Neutrophil (primary cell): ENCODE data around the gene STUB1.

Experiments used
- H3K27ac ChIP-seq: fragments of 200-600 bp; sonication (generic); 2 replicates; pipeline ENCODE4 v1.5.1; 2016; ENCODE audit warnings: mild to moderate bottlenecking, moderate library complexity
- H3K27me3 ChIP-seq: fragments of 200-600 bp; sonication (generic); 2 replicates; pipeline ENCODE4 v1.6.0; 2016; ENCODE audit warnings: mild to moderate bottlenecking
- H3K36me3 ChIP-seq: fragments of 200-600 bp; sonication (generic); 2 replicates; pipeline ENCODE4 v1.5.1; 2017
- H3K4me1 ChIP-seq, 2 experiments: fragments of 200-600 bp in 1 of 2; sonication (generic) in 1 of 2; 1 replicate in 1 of 2; 2 replicates in 1 of 2; pipeline versions ENCODE4 v1.5.1 to v1.6.1; 2013 to 2016; ENCODE audit warnings: low read depth in 1 of 2, low read length in 1 of 2, mild to moderate bottlenecking in 1 of 2, moderate library complexity in 1 of 2; ENCODE audit not compliant: control insufficient read depth in 1 of 2, insufficient read depth in 1 of 2
- H3K4me3 ChIP-seq, 2 experiments: fragments of 200-600 bp in 1 of 2; sonication (generic) in 1 of 2; 1 replicate in 1 of 2; 2 replicates in 1 of 2; pipeline ENCODE4 v1.5.1; 2013 to 2016; ENCODE audit warnings: low read depth in 1 of 2, low read length in 1 of 2, mild to moderate bottlenecking in 1 of 2, moderate library complexity in 1 of 2
- H3K9me3 ChIP-seq: fragments of 200-600 bp; sonication (generic); 2 replicates; pipeline ENCODE4 v1.5.1; 2016
- CTCF ChIP-seq: fragments of 200-600 bp; sonication (generic); IDR thresholded peaks from 2 replicates; pipeline ENCODE4 v1.5.1; 2016; ENCODE audit warnings: antibody characterized with exemption

The STUB1 gene

GRCh38 chr16:674214-674881, 5.9 kb upstream of the STUB1 start:
- Histone ChIP-seq H3K27ac (no peak overlapping the region), H3K4me3 (no peak overlapping the region), H3K27me3 (peaks cover 44% of the 10 kb centered on the region), H3K9me3 (no peaks in the 10 kb centered on the region), H3K4me1 (peaks cover 11 to 35% of the 10 kb centered on the region in 2 experiments), H3K36me3 (peaks cover 54% of the 10 kb centered on the region)
- no peak for TF ChIP-seq CTCF

- Histone ChIP-seq H3K4me3 (no peak within 1 kb of the TSS), H3K27me3 (peaks cover 44% of the 10 kb centered on the region), H3K4me1 (peaks cover 11 to 41% of the 10 kb centered on the region in 2 experiments), H3K36me3 (peaks cover 45% of the 10 kb centered on the region), H3K9me3 (no peaks in the 10 kb centered on the region), H3K27ac (no peak within 1 kb of the TSS)
- TF ChIP-seq CTCF = no peak
Observed at GRCh38 chr16:674968-675883, 5.0 kb upstream of the STUB1 start, which contains the start of gene RHBDL1. TSS of gene RHBDL1 (plus strand) at chr16:675671. CDS start at chr16:675791, 120 bp downstream.

- peaks cover 17 to 46% of the 10 kb centered on the region in 2 experiments for H3K4me1 ChIP-seq
- H3K4me3 ChIP-seq = no peak overlapping the region
- H3K27me3 ChIP-seq = peaks cover 44% of the 10 kb centered on the region
- no peaks in the 10 kb centered on the region for H3K9me3 ChIP-seq
- TF ChIP-seq CTCF = no peak
- H3K27ac ChIP-seq = no peak overlapping the region
- H3K36me3 ChIP-seq = peaks cover 37% of the 10 kb centered on the region
Observed at GRCh38 chr16:675884-676564, 4.2 kb upstream of the STUB1 start.

GRCh38 chr16:676565-676902, 3.7 kb upstream of the STUB1 start:
- peaks cover 22 to 51% of the 10 kb centered on the region in 2 experiments for H3K4me1 ChIP-seq
- H3K36me3 ChIP-seq = peaks cover 32% of the 10 kb centered on the region
- peaks cover 44% of the 10 kb centered on the region for H3K27me3 ChIP-seq
- no peak overlapping the region for H3K4me3 ChIP-seq
- H3K9me3 ChIP-seq = no peaks in the 10 kb centered on the region
- no peak for TF ChIP-seq CTCF
- H3K27ac ChIP-seq = no peak overlapping the region

- H3K4me1 ChIP-seq = peaks cover 26 to 54% of the 10 kb centered on the region in 2 experiments
- H3K27me3 ChIP-seq = peaks cover 44% of the 10 kb centered on the region
- H3K9me3 ChIP-seq = no peaks in the 10 kb centered on the region
- H3K36me3 ChIP-seq = peaks cover 32% of the 10 kb centered on the region
- no peak overlapping the region for H3K27ac ChIP-seq
- H3K4me3 ChIP-seq = no peak overlapping the region
- no peak for TF ChIP-seq CTCF
Observed at GRCh38 chr16:676913-677312, 3.3 kb upstream of the STUB1 start.
